ENCODE measurements around the gene AFF4. TPM values are rescaled to one million over a fixed set of nuclear protein-coding genes. Genes with fewer than 3 reads are reported as not detected.
A peak's percentile ranks its signal among the peaks of the same experiment; 100 is the strongest.

AFF4 gene
- total and polyA plus RNA-seq, 2 experiments from 2014 or later, result 44.0 to 92.9 TPM

DNA sequence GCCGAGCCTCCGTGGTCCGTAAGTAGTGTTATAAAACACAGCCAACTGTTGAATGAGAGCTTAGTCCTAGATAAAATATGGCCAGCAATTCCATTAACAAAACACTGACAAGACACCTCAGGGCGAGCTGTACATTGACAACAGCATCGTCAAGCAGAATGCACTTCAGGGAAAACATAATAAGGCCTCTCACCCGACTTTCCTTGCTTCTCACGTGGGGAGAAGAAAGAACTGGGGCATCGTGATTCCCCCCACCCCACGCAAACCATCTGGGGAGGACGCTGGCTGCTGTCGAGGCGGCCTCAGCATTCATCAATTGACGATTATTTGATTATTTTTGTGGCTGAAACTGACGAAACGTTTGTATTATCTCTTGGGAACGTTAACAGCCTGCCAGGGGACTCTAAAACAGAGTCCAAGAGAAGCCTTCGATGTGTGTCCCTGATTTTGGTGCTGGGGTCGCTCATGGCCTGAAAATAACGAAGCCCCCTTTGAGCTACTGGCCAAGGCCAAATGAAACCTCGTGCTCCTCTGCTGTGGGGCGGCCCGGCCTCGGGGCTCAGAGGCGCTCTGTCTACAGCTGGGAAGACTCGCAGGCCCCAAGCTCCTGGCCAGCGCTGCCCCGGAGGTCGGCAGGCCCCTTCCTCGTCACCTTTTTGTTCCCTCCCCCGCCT, 97.6 kb downstream of the AFF4 start:
- Histone ChIP-seq H4K20me1 (ENCODE audit: insufficient read depth, poor library complexity, severe bottlenecking) (peaks cover 8% of the 10 kb centered on the region), H3K9me2 (replicated peaks; ENCODE audit: insufficient read depth) (no peaks in the 10 kb centered on the region), H2AFZ (peak overlapping the region; percentile 46), H3K27ac (peak overlapping the region; percentile 93), H3K4me1 (ENCODE audit: insufficient read depth) (peaks cover 15% of the 10 kb centered on the region), H3K27me3 (no peaks in the 10 kb centered on the region), H3K4me2 (peak overlapping the region; percentile 74), H3K79me2 (peaks cover 21% of the 10 kb centered on the region), H3K9me3 (ENCODE audit: low read depth) (no peaks in the 10 kb centered on the region), H3K36me3 (replicated peaks; ENCODE audit: insufficient read depth, low read depth) (no peaks in the 10 kb centered on the region), H3K4me3 (peak overlapping the region; percentile 10)
- TF ChIP-seq EZH2phosphoT487 (IDR thresholded peaks at IDR 0.05; ENCODE audit: low read depth, severe bottlenecking, unreplicated experiment), result no peak
- TF ChIP-seq, protein P1, sequence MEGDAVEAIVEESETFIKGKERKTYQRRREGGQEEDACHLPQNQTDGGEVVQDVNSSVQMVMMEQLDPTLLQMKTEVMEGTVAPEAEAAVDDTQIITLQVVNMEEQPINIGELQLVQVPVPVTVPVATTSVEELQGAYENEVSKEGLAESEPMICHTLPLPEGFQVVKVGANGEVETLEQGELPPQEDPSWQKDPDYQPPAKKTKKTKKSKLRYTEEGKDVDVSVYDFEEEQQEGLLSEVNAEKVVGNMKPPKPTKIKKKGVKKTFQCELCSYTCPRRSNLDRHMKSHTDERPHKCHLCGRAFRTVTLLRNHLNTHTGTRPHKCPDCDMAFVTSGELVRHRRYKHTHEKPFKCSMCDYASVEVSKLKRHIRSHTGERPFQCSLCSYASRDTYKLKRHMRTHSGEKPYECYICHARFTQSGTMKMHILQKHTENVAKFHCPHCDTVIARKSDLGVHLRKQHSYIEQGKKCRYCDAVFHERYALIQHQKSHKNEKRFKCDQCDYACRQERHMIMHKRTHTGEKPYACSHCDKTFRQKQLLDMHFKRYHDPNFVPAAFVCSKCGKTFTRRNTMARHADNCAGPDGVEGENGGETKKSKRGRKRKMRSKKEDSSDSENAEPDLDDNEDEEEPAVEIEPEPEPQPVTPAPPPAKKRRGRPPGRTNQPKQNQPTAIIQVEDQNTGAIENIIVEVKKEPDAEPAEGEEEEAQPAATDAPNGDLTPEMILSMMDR (IDR thresholded peaks at IDR 0.05; ENCODE audit: poor library complexity), result no peak
- TF ChIP-seq EZH2 (IDR thresholded peaks at IDR 0.05; ENCODE audit: borderline replicate concordance), result no peak
- WGBS (ENCODE audit: low lambda C conversion rate, missing lambda C conversion rate), result 45% methylated on average over 29 of the region's 30 CpGs
- no peak for DNase-seq (ENCODE audit: low spot score)

- Histone ChIP-seq H3K27ac (no peak overlapping the region), H3K4me2 (no peak overlapping the region)
Observed at GRCh38 chr5:132860742-132861141, 102.7 kb downstream of the AFF4 start.

GRCh38 chr5:132859889-132860437, 103.5 kb downstream of the AFF4 start:
- no peaks in the 10 kb centered on the region for H3K9me2 ChIP-seq (replicated peaks; ENCODE audit: insufficient read depth)
- H3K27me3 ChIP-seq, result no peaks in the 10 kb centered on the region
- H4K20me1 ChIP-seq (ENCODE audit: insufficient read depth, poor library complexity, severe bottlenecking), result no peaks in the 10 kb centered on the region
- no peak overlapping the region for H2AFZ ChIP-seq
- TF ChIP-seq, protein P1 (IDR thresholded peaks at IDR 0.05; ENCODE audit: poor library complexity), result no peak
- TF ChIP-seq EZH2 (IDR thresholded peaks at IDR 0.05; ENCODE audit: borderline replicate concordance) (no peak), EZH2phosphoT487 (IDR thresholded peaks at IDR 0.05; ENCODE audit: low read depth, severe bottlenecking, unreplicated experiment) (no peak)
- H3K4me3 ChIP-seq, result no peak overlapping the region
- no peaks in the 10 kb centered on the region for H3K4me1 ChIP-seq (ENCODE audit: insufficient read depth)
- H3K36me3 ChIP-seq (replicated peaks; ENCODE audit: insufficient read depth, low read depth), result no peaks in the 10 kb centered on the region
- no peak overlapping the region for H3K4me2 ChIP-seq
- H3K27ac ChIP-seq, result no peak overlapping the region
- WGBS (ENCODE audit: low lambda C conversion rate, missing lambda C conversion rate), result 91% methylated on average over 2 of the region's 2 CpGs
- no peaks in the 10 kb centered on the region for H3K79me2 ChIP-seq
- H3K9me3 ChIP-seq (ENCODE audit: low read depth), result no peaks in the 10 kb centered on the region
- no peak for DNase-seq (ENCODE audit: low spot score)

More at GRCh38 chr5:132860742-132861141, 102.7 kb downstream of the AFF4 start:
- no peak for DNase-seq (ENCODE audit: low spot score)
- TF ChIP-seq EZH2 (IDR thresholded peaks at IDR 0.05; ENCODE audit: borderline replicate concordance) (no peak), EZH2phosphoT487 (IDR thresholded peaks at IDR 0.05; ENCODE audit: low read depth, severe bottlenecking, unreplicated experiment) (no peak)
- TF ChIP-seq, protein P1 (IDR thresholded peaks at IDR 0.05; ENCODE audit: poor library complexity), result no peak
- H3K36me3 ChIP-seq (replicated peaks; ENCODE audit: insufficient read depth, low read depth), result no peaks in the 10 kb centered on the region
- 78% methylated on average over 5 of the region's 5 CpGs for WGBS (ENCODE audit: low lambda C conversion rate, missing lambda C conversion rate)
- H3K27me3 ChIP-seq, result no peaks in the 10 kb centered on the region
- no peak overlapping the region for H3K4me3 ChIP-seq
- H3K79me2 ChIP-seq, result no peaks in the 10 kb centered on the region
- H3K4me1 ChIP-seq (ENCODE audit: insufficient read depth), result peaks cover 3% of the 10 kb centered on the region
- no peak overlapping the region for H2AFZ ChIP-seq
- H4K20me1 ChIP-seq (ENCODE audit: insufficient read depth, poor library complexity, severe bottlenecking), result no peaks in the 10 kb centered on the region
- H3K9me3 ChIP-seq (ENCODE audit: low read depth), result no peaks in the 10 kb centered on the region
- no peaks in the 10 kb centered on the region for H3K9me2 ChIP-seq (replicated peaks; ENCODE audit: insufficient read depth)
